Measurements from ENCODE around the gene KIAA1217.

GRCh38 chr10:24375510-24375909 lies 166.6 kb downstream of the KIAA1217 start:
- no peak for TF ChIP-seq POLR2A (IDR thresholded peaks at IDR 0.05; ENCODE audit: low read length)
- no peak for TF ChIP-seq GATA1 (IDR thresholded peaks at IDR 0.05; ENCODE audit: low read depth, low read length)
